Smooth muscle cell (in vitro differentiated cells): ENCODE measurements around the gene LPAR1. TPM values are rescaled to one million over a fixed set of nuclear protein-coding genes. Genes with fewer than 3 reads are reported as not detected.

ENCODE experiments used
- DNase-seq: peaks from one replicate; lab custom pipeline; 2025; ENCODE audit not compliant: unreplicated experiment; lab: John Stamatoyannopoulos, UW
- H2AFZ ChIP-seq: fragments of 200-600 bp; sonication (generic); 2 replicates; pipeline ENCODE4 v1.6.0; 2016; ENCODE audit warnings: antibody characterized with exemption, low read depth, mild to moderate bottlenecking
- H3F3A ChIP-seq: fragments of 200-600 bp; sonication (generic); 2 replicates; pipeline ENCODE4 v1.6.0; 2017; ENCODE audit warnings: antibody characterized with exemption, low read depth
- H3K27ac ChIP-seq: fragments of 200-600 bp; sonication (generic); 2 replicates; pipeline ENCODE4 v1.5.1; 2016; ENCODE audit warnings: low read depth, mild to moderate bottlenecking
- H3K27me3 ChIP-seq: fragments of 200-600 bp; sonication (generic); 2 replicates; pipeline ENCODE4 v1.6.1; 2016; ENCODE audit warnings: low read depth, mild to moderate bottlenecking
- H3K36me3 ChIP-seq: fragments of 200-600 bp; sonication (generic); 2 replicates; pipeline ENCODE4 v1.5.1; 2016; ENCODE audit warnings: low read depth
- H3K4me1 ChIP-seq: fragments of 200-600 bp; sonication (generic); 2 replicates; pipeline ENCODE4 v1.5.1; 2016; ENCODE audit warnings: low read depth
- H3K4me2 ChIP-seq: fragments of 200-600 bp; sonication (generic); 2 replicates; pipeline ENCODE4 v1.6.0; 2016; ENCODE audit warnings: mild to moderate bottlenecking
- H3K4me3 ChIP-seq: fragments of 200-600 bp; sonication (generic); 2 replicates; pipeline ENCODE4 v1.5.1; 2016; ENCODE audit warnings: mild to moderate bottlenecking
- H3K79me2 ChIP-seq: fragments of 200-600 bp; sonication (generic); 2 replicates; pipeline ENCODE4 v1.6.0; 2016; ENCODE audit warnings: low read depth, mild to moderate bottlenecking
- H3K9ac ChIP-seq: fragments of 200-600 bp; sonication (generic); 2 replicates; pipeline ENCODE4 v1.6.0; 2016; ENCODE audit warnings: low read depth
- H3K9me3 ChIP-seq: fragments of 200-600 bp; sonication (generic); replicated peaks from 2 replicates; pipeline ENCODE4 v1.5.1; 2016; ENCODE audit warnings: low read depth
- H4K20me1 ChIP-seq: fragments of 200-600 bp; sonication (generic); 2 replicates; pipeline ENCODE4 v1.6.0; 2016; ENCODE audit warnings: low read depth
- WGBS: methylation state at CpG from one replicate; pipeline ENCODE4 v1.1.7; 2016; ENCODE audit warnings: low lambda C conversion rate; 5-methylcytosine and 5-hydroxymethylcytosine counted together
- polyA plus RNA-seq: library from polyadenylated mRNA; unstranded; fragments of >200 nt; fragmentation: Nextera tagmentation; extraction: Ambion mirVana; gene quantifications from 2 replicates; pipeline ENCODE4 v1.2.1, GENCODE V29; 2016
- total RNA-seq: library from RNA; depleted of rRNA; stranded (reverse); fragments of >200 nt; gene quantifications from 2 replicates; pipeline ENCODE4 v1.2.3, GENCODE V29; 2014
- TF ChIP-seq, protein P1 (sequence below): fragments of 200-600 bp; sonication (generic); IDR thresholded peaks from 2 replicates; pipeline ENCODE4 v1.5.1; 2017; ENCODE audit warnings: borderline replicate concordance, mild to moderate bottlenecking, antibody characterized with exemption; ENCODE audit not compliant: insufficient read depth, poor library complexity, severe bottlenecking

The LPAR1 gene
- total and polyA plus RNA-seq, 2 experiments from 2014 or later = 20.5 to 21.3 TPM

DNA sequence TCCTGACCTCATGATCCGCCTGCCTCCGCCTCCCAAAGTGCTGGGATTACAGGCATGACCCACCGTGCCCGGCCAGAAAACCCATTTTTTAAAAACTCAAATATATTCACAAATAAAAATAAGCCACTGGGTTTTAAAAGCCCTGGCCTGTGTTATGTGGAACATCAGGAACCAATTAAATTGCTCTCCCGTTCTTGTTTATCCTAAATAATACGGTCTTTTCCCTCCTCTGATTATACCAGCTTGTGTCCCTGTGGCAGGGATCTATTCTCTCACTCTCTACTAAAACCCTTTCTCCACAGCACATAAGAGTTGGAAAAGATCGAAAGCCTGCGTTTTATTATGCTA lies 30.1 kb upstream of the LPAR1 start:
- TF ChIP-seq, protein P1, sequence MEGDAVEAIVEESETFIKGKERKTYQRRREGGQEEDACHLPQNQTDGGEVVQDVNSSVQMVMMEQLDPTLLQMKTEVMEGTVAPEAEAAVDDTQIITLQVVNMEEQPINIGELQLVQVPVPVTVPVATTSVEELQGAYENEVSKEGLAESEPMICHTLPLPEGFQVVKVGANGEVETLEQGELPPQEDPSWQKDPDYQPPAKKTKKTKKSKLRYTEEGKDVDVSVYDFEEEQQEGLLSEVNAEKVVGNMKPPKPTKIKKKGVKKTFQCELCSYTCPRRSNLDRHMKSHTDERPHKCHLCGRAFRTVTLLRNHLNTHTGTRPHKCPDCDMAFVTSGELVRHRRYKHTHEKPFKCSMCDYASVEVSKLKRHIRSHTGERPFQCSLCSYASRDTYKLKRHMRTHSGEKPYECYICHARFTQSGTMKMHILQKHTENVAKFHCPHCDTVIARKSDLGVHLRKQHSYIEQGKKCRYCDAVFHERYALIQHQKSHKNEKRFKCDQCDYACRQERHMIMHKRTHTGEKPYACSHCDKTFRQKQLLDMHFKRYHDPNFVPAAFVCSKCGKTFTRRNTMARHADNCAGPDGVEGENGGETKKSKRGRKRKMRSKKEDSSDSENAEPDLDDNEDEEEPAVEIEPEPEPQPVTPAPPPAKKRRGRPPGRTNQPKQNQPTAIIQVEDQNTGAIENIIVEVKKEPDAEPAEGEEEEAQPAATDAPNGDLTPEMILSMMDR = no peak
- Histone ChIP-seq H3K4me1 (no peaks in the 10 kb centered on the region), H3K79me2 (no peaks in the 10 kb centered on the region), H3K4me2 (peak overlapping the region; percentile 43), H3K9me3 (no peaks in the 10 kb centered on the region), H3K27ac (no peak overlapping the region), H3F3A (no peaks in the 10 kb centered on the region), H3K36me3 (no peaks in the 10 kb centered on the region), H3K4me3 (peak overlapping the region; percentile 1), H3K9ac (no peak overlapping the region), H4K20me1 (no peaks in the 10 kb centered on the region), H3K27me3 (no peaks in the 10 kb centered on the region), H2AFZ (no peak overlapping the region)
- 77% methylated on average over 8 of the region's 8 CpGs for WGBS
- no peak for DNase-seq

DNA sequence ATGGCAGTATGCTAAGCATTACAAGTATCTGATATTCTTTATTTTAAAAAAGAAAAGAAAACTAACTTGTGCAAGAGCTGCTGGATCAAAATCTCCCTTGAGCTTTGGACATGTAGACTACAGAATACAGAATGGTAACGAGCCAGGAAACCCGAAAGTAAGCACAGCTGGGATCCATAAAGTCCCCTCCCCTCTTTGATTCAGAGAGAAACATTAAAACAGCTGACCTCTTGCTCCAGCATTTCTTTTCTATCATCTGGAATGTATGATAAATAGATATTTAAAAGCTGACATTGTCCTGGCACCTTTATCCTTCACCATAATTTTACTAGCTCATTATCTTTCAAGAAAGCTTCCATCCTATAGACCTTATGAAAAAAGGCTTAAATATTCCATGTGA lies 28.2 kb upstream of the LPAR1 start:
- Histone ChIP-seq H3K79me2 (no peaks in the 10 kb centered on the region), H3F3A (no peaks in the 10 kb centered on the region), H3K9me3 (no peaks in the 10 kb centered on the region), H3K27ac (no peak overlapping the region), H3K4me1 (no peaks in the 10 kb centered on the region), H3K9ac (no peak overlapping the region), H2AFZ (no peak overlapping the region), H4K20me1 (no peaks in the 10 kb centered on the region), H3K4me3 (no peak overlapping the region), H3K4me2 (no peak overlapping the region), H3K36me3 (no peaks in the 10 kb centered on the region), H3K27me3 (no peaks in the 10 kb centered on the region)
- TF ChIP-seq, protein P1 = no peak
- 63% methylated on average over 2 of the region's 2 CpGs for WGBS
- no peak for DNase-seq

DNA sequence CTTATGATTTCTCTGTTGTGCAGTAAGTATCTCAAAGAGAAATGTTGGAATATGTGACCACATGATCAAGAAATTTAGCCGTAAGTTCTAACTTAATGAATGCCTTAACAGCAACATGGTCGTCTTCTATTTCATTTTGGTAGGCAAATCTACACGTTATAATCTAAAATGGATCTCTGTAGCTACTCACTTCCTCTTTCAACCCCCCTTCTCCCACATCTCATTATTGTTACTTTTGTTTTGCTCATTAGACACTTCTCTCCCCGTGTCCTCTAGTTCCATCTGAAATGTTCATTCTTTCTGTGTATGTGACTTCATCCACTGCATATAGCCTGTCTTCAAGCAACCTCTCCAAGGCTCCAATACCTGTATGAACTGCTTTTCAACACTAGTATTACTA lies 27.1 kb upstream of the LPAR1 start:
- TF ChIP-seq, protein P1 = no peak
- no peak overlapping the region for H3K27ac ChIP-seq
- no peaks in the 10 kb centered on the region for H4K20me1 ChIP-seq

DNA sequence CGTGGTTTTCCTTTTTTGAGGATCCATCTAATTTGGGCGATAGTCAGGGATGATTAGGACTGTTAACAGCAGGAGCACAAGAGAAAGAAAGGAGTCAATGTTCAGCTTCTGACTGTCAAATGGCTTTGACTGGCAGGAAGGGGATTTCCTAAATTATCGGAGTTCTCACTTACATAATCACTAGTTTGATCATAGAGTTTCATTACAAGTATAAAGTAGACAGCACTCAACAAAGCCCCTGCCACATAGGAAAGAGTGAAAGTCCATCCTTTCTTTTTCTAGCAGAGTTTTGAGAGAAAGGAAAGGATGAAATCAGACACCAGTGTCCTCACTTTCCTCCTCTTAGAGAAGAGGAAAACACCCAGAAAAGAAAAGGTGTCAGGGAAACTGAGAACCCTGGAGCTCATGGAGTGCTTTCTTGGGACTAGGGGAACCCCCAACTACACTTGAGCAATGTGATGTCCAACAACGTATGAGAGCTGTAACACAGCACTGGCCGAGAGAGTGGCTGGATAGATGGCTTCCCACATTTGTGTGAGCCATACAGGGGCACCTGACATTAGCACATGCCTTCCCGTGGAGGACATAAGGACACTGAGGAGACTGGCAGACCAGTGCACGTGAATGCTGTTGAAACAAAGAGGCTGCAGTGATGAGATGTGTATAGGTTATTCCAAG lies 26.0 kb upstream of the LPAR1 start:
- no peaks in the 10 kb centered on the region for H3K27me3 ChIP-seq
- H3K4me1 ChIP-seq = no peaks in the 10 kb centered on the region
- H3K9ac ChIP-seq = no peak overlapping the region
- TF ChIP-seq, protein P1 = no peak
- H3K27ac ChIP-seq = no peak overlapping the region
- no peaks in the 10 kb centered on the region for H4K20me1 ChIP-seq
- H3K36me3 ChIP-seq = no peaks in the 10 kb centered on the region
- 87% methylated on average over 7 of the region's 7 CpGs for WGBS
- H3K4me2 ChIP-seq = no peak overlapping the region
- no peak overlapping the region for H2AFZ ChIP-seq
- H3K79me2 ChIP-seq = no peaks in the 10 kb centered on the region
- H3F3A ChIP-seq = no peaks in the 10 kb centered on the region
- H3K4me3 ChIP-seq = no peak overlapping the region
- DNase-seq = no peak
- H3K9me3 ChIP-seq = no peaks in the 10 kb centered on the region

More for the DNA sequence above, 27.1 kb upstream of the LPAR1 start:
- no peak overlapping the region for H3K4me3 ChIP-seq
- no peak overlapping the region for H3K9ac ChIP-seq
- no peaks in the 10 kb centered on the region for H3K4me1 ChIP-seq
- WGBS = 93% methylated on average over 4 of the region's 4 CpGs
- no peaks in the 10 kb centered on the region for H3F3A ChIP-seq
- peak overlapping the region; percentile 17 for H2AFZ ChIP-seq
- no peaks in the 10 kb centered on the region for H3K9me3 ChIP-seq
- H3K36me3 ChIP-seq = no peaks in the 10 kb centered on the region
- H3K79me2 ChIP-seq = no peaks in the 10 kb centered on the region
- no peak for DNase-seq
- H3K4me2 ChIP-seq = no peak overlapping the region
- H3K27me3 ChIP-seq = no peaks in the 10 kb centered on the region
